ENCODE measurements around the gene CD163L1.
"Not testable (repeated sequence)": the region's sequence is repeated elsewhere in the genome, so short reads cannot be mapped to it uniquely, and the experiment has no call there.

Gene CD163L1

DNA sequence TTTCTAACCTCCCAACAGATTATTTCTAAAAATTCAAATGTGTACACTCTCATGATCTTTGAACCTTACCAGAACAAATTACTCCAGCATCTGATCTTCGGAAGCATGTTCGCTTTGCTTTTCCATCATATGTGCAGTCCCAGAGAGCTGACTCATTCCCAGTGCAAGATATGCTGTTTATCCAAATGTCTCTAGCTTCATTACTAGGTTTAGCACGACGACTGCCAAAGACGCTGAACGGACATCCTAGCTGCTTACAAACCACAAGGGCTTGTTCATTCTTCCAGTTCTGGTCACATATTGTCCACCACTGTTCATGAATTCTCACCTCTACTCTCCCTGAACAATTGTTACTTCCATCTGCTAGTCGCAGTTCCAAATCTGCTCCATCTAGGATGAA, 40.5 kb downstream of the CD163L1 start:
- no peak for DNase-seq

DNA sequence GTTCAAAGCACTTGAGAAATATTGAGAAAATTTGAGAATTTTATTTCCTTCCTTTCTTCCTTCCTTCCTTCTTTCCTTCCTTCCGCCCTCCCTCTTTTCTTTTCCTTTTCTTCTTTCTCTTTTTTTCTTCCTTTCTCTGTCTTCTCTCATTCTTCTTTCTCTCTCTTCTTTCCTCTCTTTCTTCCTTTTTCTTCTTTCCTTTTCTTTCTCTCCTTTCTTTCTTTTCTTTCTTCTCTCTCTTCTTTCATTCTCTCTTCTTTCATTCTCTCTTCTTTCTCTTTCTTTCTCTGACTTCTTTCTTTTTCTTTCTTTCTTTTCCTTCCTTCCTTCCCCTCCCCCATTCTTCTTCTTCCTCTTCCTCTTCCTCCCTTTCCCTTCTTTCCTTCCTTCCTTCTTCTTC, 44.9 kb downstream of the CD163L1 start:
- DNase-seq, result no peak

DNA sequence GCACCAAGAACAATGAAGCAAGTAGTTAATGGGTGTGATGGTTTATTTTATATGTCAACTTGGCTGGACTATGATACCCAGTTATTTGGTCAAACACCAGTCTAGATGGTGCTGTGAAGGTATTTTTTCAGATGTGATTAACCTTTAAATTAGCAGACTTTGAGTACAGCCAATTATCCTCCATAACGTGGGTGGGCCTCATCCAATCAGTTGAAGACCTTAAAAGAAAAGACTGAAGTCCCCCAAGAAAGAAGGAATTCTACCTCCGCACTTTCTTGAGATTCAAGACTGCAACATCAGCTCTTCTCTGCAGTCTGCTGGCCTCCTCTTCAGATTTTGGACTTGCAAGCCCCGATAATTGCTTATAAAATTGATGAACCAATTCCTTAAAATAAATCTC, 47.5 kb downstream of the CD163L1 start:
- no peak for DNase-seq

DNA sequence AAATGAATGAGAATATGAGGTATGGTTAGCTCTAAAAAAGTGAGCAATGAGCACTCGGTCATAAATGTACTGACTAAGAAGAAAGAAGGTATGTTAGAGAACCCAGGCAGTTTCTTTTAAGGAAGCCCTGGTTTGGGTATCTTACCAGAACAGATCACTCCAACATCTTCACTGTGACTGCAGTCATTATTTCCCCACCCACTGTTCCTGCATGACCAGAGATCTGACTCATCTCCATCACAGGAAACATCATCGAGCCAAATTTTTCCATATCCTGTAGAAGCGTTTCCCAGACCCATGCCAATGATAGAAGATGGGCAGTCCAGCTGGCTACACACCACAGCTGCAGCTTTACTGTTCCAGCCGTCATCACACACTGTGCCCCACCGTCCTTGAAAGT, 48.0 kb downstream of the CD163L1 start:
- DNase-seq, result no peak

DNA sequence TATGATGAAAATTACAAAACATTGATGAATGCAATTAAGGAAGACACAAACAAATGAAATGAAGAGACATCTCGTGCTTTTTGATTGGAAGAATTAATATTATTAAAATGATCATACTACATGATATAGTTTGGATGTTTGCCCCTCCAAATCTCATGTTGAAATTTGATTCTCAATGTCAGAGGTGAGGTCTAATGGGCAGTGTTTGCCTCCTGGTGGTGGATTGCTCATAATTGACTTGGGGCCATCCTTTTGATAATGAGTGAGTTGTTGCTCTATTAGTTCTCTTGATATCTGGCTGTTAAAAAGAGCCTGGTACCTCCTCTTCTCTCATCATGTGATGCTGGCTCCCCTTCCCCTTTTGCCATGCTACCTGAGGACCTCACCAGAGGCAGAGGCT, 56.7 kb downstream of the CD163L1 start:
- no peak for DNase-seq

DNA sequence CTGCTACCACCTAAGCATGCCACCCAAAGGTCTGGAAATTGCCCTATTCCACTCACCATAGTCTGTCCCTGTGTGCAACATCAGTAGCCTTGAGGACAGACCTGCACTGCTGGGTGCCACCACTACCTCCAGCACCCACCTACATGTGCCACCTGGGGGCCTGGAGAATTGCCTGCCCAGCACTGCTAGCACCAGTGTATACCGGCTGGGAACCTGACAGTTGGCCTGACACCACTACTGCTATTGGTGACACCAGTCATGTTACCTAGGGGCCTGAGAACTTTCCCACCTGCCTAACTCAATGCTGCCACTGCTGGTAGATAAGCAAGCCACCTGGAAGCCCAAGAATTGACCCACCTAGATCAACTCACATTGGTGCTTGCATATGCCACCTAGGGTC, 60.8 kb downstream of the CD163L1 start:
- DNase-seq, result no peak

DNA sequence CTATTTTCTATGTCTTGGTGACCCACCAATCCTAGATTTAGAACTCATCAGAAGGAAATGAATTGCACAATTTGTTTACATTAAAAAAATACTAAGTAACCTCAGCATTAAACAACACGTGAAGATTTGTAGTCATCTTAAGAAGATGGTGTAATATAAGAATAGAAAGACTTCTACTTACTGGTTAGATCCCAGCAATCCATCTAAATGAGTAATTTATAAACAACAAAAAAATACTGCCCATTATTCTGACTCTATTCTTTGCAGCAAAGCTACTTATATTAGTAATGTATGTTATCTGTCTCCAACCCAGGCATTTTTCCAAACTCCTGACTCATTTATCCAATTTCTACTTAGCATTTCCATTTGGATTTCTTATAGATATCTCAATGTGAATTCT, 67.8 kb downstream of the CD163L1 start:
- DNase-seq, result no peak

DNA sequence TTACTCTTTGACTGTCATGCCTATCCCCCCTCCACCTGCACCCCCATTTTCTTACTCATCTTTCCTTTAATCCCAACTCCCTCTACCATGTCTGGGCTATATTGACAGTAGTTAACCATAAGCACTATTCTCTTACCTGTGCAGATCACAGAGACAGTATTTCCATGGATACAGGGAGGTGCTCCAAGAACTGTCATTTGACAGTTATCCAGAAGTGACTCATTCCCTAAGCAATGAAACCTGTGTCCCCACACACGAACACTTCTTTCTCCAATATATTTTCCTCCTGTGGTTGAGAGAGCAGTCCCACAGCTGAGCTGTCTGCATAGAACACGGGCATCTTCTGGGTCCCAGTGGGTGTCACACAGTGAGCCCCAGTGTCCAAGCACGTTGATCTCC, 68.8 kb downstream of the CD163L1 start:
- no peak for DNase-seq

DNA sequence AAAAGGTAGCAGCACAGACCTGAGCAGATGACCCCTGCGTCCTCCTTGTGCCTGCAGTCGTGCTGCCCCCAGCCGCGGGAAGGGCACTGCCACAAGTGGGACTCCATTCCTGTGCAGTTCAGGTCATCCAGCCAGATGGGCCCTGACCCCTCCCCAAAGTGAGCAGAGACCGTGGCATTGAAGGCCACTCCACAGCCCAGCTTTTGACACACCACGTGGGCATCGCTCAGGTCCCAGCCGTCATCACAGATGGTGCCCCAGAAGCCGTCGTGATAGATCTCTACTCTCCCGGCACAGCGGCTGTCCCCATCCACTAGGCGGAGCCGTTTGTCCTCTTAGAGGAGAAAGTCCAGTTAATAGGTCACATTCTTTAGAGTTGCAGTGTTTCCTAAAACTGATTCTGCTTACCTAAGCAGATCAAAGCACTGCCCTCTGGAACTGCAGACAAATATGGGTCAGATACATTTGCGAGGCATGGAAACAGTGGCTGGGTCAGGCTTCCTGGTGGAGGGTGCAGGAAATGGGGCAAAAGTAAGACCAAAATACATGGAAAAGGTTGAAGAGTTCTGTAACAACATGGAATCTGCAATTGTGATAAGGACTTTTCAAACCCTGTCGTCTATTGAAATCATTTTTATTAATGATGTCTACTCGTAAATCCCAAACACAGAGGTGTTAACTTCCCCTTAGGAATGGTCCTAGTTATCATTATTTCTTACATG, 69.4 kb downstream of the CD163L1 start:
- DNase-seq, result peak; percentile 28

DNA sequence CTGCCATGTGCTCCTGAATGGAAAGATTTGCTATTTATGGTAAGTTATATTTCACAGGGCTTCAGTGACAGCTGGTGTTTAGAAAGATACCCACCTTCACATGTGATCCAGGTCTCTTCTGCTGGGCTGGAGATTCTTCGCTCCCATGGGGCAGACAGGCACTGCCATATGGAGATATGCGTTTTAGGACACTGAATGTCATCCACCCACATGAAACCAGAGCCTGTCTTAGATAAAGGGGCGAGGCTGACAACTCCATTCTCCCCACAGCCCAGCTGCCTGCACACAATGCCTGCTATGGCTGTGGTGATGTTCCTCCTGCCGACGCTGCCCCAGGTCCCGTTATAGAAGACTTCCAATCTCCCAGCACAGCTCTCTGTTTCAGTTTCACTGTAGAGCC, 70.7 kb downstream of the CD163L1 start:
- peak; percentile 57 for DNase-seq

DNA sequence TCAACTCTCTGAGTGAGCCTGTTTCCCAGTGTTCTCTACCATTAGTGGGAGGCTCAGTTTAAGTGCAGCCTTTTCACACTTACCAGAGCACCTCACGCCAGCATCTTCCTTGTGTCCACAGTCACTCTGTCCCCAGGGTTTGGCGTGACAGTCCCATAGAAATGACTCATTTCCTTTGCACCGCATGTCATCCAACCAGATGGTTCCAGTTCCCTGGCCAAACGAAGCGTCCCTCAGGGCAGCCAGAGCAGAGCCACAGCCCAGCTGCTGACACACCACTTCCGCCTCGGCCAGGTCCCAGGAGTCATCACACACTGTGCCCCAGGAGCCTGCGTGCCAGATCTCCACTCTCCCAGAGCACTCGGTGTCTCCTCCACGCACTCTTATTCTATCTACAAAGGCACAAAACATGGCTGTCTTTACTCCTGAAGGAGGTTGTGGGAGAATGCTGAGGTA, 74.7 kb downstream of the CD163L1 start:
- peak; percentile 46 for DNase-seq

DNA sequence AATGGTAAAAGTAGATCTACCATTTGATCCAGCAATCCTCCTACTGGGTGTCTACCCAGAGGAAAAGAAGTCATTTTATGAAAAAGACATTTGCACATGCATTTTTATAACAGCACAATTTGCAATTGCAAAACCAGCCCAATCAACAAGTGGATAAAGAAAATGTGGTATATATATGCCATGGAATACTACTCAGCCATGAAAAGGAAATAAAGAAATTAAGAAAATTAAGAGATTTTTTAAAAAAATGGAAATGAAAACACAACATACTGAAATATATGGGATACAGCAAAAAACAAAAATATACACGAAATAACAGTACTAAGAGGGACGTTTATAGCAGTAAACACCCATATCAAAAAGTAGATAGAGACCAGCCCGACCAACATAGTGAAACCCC, 81.2 kb downstream of the CD163L1 start:
- no peak for DNase-seq

DNA sequence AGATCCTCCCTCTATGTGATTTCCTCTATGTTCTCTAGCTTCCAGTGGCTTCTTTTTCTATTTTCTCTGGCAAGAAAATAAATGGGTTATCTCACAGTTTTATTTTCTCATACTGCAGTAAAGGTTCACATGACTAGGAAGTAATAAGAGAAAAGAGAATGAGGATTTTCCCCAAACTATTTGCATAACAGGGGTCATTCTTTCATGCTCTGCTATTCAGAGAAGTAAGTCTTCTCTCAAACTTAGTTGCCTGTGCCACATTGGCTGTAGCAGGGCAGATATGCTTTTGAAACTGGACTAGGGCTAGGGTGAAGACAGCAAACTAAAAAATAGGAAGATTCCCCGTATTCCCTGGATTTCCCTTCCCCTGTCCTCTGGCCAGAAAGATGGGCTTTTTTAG, 82.7 kb downstream of the CD163L1 start:
- no peak for DNase-seq

DNA sequence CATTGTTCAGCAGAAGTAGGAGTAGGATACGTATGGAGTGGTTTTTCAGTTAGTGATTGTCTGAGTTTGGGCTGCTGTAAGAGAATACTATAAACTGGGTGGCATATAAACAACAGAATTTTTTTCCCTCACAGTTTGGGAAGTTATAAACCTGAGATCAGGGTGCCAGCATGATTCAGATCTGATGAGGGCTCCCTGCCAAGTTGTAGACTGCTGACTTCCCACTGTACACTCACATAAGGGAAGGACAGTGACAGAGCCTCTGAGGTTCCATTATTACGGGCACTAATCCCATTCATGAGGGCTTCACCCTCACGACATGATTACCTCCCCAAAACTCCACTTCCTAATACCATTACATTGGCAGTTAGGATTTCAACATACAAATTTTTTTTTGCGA, 89.4 kb downstream of the CD163L1 start:
- no peak for DNase-seq

DNA sequence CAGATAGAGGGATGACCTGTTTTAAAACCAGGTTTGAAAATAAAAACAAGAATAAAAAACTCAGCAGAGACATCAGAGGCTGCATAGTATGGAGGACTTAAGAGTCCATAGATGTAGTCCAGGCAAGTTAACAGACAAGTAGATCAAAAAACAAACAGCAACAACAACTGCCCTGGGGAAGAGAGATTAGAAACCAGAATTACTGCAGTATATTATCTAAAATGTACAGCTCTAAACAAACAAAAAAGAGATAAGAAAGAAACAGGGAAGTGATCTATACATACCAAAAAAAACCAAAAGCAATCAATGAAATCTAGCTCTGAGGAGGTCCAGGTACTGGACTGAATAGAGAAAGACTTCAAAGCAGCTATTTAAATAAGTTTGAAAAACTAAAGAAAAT, 91.3 kb downstream of the CD163L1 start:
- no peak for DNase-seq

DNA sequence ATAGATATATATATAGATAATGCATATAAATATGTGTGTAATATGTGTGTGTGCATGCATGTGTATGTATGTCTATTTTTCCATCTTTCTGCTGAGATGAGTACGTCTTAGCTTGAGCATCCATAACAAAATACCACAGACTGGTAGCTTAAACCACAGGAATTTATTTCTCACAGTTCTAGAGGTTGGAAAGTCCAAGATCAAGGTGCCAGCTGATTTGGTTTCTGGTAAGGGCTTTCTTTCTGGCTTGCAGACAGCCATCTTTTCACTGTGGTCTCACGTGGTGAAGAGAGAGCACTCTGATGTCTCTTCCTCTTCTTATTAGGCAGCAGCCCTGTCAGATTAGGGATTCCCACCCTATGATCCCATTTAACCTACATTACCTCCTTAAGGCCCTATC, 92.8 kb downstream of the CD163L1 start:
- DNase-seq, result no peak

DNA sequence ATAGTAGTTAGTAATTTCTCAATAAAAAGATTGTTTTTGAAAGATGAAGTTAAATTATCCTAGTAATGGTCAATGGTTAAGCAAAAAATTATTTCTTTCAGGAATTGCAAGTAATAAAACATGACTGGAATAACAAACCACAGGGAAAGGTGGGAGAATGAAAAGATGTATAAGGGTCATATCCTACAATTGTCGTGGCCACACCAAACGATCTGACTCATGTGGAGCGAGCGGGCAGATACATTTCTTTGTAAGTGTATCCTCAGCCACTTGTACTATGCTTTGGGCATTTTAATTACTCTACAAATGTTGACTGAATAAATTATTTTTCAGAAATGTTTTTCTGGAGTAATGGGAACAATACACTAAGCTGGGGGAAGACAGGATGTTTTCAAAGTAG, 94.5 kb downstream of the CD163L1 start:
- DNase-seq, result no peak

DNA sequence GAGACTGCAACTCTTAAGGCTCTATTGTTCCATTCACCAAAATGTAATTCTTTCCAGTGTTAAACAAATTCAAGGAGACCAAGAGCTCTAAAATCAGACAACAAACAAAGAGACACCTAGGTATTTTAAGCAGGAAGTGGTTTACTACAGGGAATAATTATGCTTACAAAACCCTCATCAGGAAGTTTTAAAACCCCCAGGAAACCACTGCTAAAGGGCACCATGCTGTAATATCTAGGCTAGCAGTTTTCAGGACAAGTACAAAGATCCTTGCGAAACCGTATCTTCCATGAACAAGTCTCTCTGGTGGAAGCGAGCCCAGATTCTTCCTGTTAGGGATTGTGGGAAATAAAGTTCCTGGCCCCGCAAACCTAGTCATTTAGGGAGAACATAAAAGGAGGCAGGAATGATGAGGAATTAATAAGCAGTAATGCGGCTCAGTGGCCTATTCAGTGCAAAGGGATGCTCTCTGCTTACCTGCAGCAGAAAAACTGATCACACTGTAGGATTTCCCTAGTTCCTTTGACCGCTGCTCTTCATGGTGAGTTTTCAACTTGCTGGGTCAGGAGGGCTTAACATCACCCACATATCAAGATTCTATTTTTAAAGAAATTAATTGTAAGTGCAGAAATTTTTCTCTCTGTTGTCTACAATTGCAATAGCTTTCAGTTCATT, 97.3 kb downstream of the CD163L1 start:
- no peak for DNase-seq

DNA sequence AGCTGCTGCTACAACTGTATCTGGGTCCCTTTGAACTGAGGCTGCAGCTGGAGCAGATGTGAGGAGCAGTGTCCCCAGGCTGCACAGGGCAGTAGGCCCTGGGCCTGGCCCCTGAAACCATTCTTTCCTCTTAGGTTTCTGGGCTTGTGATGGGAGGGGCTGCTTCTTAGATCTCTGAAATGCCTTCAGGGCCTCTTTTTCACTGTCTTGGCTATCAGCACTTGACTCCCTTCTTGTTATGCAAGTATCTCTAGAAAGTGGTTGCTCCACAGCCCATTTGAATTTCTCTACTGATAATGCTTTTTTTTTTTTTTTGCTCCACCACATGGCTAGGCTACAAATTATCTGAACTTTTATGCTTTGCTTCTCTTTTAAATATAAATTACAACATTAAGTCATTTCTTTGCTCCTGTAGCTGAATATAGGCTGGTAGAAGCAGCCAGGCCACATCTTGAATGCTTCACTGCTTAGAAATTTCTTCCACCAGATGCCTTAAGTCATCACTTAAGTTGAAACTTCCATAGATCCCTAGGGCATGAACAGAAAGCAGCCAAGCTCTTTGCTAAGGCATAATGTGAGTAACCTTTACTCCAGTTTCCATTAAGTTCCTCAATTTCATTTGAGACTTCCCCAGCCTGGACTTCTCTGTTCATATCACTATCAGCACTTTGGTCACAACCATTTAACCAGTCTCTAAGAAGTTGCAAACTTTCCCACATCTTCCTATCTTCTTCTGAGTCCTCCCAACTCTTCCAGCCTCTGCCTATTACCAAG, 98.9 kb downstream of the CD163L1 start:
- no peak for DNase-seq

DNA sequence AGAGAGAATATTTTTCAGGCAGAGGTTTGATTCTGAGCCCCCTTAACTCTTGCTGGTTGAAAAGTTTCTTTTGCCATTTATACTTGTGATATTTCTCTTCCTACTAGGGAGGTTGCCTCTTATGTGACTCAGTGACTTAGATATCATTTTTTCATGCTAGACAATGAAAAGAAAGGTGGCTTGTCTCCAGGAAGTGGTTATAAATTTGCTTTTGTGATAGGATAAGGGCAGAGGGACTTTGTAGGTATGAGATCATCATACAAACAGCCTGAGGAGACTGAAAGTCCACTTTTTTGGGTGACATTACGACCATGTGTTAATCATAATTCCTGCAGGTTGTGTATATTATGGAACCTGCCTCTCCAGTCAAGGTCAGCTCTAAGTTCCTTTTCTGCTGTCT, 104.3 kb downstream of the CD163L1 start:
- no peak for DNase-seq

DNA sequence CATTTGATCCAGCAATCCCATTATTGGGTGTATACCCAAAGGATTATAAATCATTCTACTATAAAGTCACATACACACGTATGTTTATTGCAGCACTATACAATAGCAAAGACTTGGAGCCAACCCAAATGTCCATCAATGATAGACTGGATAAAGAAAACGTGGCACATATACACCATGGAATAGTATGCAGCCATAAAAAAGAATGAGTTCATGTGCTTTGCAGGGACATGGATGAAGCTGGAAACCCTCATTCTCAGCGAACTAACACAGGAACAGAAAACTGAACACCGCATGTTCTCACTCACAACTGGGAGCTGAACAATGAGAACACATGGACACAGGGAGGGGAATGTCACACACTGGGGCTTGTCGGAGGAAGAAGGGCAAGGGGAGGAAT, 106.2 kb downstream of the CD163L1 start:
- DNase-seq, result not testable (repeated sequence)

DNA sequence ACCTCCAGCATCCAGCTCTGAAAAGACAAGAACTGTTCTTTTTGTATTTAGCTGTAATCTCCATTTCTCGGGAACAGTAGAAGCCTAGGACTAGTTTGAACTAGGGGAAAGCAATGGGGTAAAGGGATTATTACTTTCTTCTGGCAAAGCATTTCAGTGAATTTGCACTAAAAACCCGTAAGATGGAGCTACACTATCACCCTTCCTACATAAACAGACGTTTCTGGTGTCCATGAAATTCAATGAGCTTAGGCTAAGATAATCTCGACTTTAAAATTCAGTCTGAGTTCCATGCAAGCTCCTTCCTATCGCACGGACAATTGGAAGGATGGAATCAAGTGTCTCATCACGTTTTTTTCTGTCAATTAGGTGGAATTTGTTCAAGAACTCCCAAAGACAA, 116.0 kb downstream of the CD163L1 start:
- DNase-seq, result no peak

DNA sequence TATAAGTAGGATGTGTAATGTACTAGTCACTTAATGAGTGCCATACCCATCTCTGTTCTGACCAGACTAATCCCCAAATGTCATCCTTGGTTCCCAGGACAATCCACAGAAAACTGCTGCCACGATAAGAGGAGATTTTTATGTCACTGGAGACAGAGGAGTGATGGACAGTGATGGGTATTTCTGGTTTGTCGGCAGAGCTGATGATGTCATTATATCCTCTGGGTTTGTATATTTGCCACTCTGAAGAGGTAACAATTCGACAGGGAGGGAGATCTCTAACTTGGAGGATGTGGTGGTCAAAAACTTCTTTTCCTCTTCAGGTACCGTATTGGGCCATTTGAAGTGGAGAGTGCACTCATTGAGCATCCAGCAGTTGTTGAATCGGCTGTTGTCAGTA, 119.8 kb downstream of the CD163L1 start:
- no peak for DNase-seq

DNA sequence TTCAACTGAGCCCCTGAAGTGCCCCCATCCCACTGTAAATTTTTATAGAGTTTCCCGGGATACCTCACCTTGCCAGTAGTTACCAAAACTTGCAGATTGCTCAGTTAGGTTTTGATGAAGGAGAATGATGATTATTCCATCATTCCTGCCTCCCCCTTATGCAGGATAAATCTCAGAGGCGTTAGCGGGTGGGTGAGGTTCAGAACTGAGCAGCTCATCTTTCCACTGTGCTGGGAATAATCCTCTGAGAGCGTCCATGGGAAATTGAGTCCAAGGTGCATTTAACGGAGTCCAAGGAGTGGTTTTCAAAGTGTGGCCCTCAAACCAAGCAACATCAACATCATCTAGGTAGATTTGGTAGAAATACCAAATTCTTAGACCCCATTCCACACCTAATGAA, 121.4 kb downstream of the CD163L1 start:
- DNase-seq, result no peak
